Esophagus squamous epithelium (tissue), 5 donors: ENCODE measurements around the gene DENND2D. TPM values are rescaled to one million over a fixed set of nuclear protein-coding genes. Genes with fewer than 3 reads are reported as not detected.

Source experiments
- DNase-seq: peaks from one replicate; lab custom pipeline; 2025; lab: John Stamatoyannopoulos, UW
- H3K27ac ChIP-seq, 4 donors: fragments of 200-600 bp; sonication (generic); one replicate each; pipeline ENCODE4 v1.5.1; 2016 to 2019; ENCODE audit warnings: mild to moderate bottlenecking in 1 of 4
- H3K27me3 ChIP-seq, 4 donors: fragments of 200-600 bp; sonication (generic); 1 replicate in 3 of 4; 2 replicates in 1 of 4; pipeline versions ENCODE4 v1.5.1 to v1.6.0; 2017 to 2021; ENCODE audit warnings: antibody characterized with exemption in 1 of 4
- H3K36me3 ChIP-seq, 3 donors: fragments of 200-600 bp; sonication (generic); one replicate each; pipeline ENCODE4 v1.5.1; 2016 to 2019
- H3K4me1 ChIP-seq, 3 donors: fragments of 200-600 bp; sonication (generic); one replicate each; pipeline ENCODE4 v1.5.1; 2017 to 2019
- H3K4me3 ChIP-seq, 4 donors: fragments of 200-600 bp; sonication (generic); 1 replicate in 3 of 4; 2 replicates in 1 of 4; pipeline ENCODE4 v1.5.1; 2016 to 2019; ENCODE audit warnings: mild to moderate bottlenecking in 2 of 4, moderate library complexity in 1 of 4
- H3K9me3 ChIP-seq, 3 donors: fragments of 200-600 bp; sonication (generic); one replicate each; pipeline ENCODE4 v1.5.1; 2016 to 2019
- POLR2A ChIP-seq, 4 donors: fragments of 450-650 bp; IDR thresholded peaks; one replicate each; pipeline ENCODE4 v1.6.1; 2017; ENCODE audit warnings: antibody characterized with exemption in 4 of 4, mild to moderate bottlenecking in 4 of 4, moderate library complexity in 3 of 4
- WGBS, 2 donors: methylation state at CpG; one replicate each; pipeline ENCODE4 v1.1.5; 2018; 5-methylcytosine and 5-hydroxymethylcytosine counted together
- intact Hi-C: fragments of 100-400 bp; cut with DNase I; formaldehyde crosslinking; loops from one replicate; pipeline ENCODE4 v1.15.0; 2022
- total RNA-seq, 4 donors: library from RNA; depleted of rRNA; stranded (reverse); fragments of >200 nt; gene quantifications; one replicate each; pipeline ENCODE4 v1.1.0, GENCODE V29; 2016
- TF ChIP-seq, protein P1 (sequence below), 6 experiments: fragments of 450-650 bp in 4 of 6; fragments of 200-600 bp in 2 of 6; sonication (generic) in 2 of 6; IDR thresholded peaks; one replicate each; pipeline ENCODE4 v1.5.1; 2016 to 2019; ENCODE audit warnings: antibody characterized with exemption in 6 of 6, mild to moderate bottlenecking in 4 of 6, moderate library complexity in 4 of 6
- donor health status: DM: yes; HTN: yes; CAD: no.

Gene DENND2D
- total RNA-seq, 4 donors from 2014 or later = 55.3 to 73.3 (median 66.5) TPM

DNA sequence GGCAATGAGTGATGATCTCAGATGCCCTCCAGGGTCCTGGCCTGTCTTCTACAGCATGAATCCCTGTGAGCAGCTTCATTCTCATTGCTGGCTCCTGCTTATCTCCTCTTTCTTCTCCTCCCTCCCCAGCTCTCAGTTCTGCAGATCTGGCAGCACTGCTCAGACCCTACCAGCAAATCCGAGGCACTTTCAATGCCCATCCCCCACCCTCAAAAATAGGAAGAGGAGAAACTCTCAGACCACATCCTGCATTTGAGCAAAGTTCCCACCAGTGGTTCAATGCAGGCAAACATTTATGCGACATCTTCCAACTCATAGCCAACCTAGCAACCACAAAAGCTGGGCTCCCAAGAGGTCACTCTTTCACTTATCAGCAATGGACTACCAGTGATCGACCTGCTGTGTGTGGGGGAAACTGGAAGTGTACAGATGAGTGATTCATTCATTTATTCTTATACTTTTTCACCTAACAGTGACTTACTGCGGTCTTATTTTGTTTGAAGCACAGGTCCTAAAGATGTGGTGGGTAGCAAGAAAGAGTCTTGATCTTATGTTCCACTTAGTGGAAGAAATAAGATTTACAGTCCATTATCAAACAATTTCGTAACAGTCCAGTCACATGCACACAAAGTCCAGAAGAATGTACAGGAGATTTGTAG lies 21.3 kb upstream of the DENND2D start:
- TF ChIP-seq POLR2A (IDR thresholded peaks at IDR 0.05) = no peak
- TF ChIP-seq, protein P1, sequence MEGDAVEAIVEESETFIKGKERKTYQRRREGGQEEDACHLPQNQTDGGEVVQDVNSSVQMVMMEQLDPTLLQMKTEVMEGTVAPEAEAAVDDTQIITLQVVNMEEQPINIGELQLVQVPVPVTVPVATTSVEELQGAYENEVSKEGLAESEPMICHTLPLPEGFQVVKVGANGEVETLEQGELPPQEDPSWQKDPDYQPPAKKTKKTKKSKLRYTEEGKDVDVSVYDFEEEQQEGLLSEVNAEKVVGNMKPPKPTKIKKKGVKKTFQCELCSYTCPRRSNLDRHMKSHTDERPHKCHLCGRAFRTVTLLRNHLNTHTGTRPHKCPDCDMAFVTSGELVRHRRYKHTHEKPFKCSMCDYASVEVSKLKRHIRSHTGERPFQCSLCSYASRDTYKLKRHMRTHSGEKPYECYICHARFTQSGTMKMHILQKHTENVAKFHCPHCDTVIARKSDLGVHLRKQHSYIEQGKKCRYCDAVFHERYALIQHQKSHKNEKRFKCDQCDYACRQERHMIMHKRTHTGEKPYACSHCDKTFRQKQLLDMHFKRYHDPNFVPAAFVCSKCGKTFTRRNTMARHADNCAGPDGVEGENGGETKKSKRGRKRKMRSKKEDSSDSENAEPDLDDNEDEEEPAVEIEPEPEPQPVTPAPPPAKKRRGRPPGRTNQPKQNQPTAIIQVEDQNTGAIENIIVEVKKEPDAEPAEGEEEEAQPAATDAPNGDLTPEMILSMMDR (IDR thresholded peaks at IDR 0.05) = no peak
- Histone ChIP-seq H3K4me1 (peaks cover 13 to 43% (median 18%) of the 10 kb centered on the region in 3 donors), H3K9me3 (no peaks in the 10 kb centered on the region), H3K36me3 (no peaks in the 10 kb centered on the region), H3K27me3 (no peaks in the 10 kb centered on the region), H3K4me3 (no peak overlapping the region), H3K27ac (peak overlapping the region in 2 of 4 donors; percentile 9 to 45)
- no peak for DNase-seq
- intact Hi-C loops = loop anchor here (10.0 kb wide), 1 partner anchor 113 kb away; no protein-coding TSS in a partner anchor
- 57 to 61% methylated on average over 5 of the region's 5 CpGs for WGBS, 2 donors

DNA sequence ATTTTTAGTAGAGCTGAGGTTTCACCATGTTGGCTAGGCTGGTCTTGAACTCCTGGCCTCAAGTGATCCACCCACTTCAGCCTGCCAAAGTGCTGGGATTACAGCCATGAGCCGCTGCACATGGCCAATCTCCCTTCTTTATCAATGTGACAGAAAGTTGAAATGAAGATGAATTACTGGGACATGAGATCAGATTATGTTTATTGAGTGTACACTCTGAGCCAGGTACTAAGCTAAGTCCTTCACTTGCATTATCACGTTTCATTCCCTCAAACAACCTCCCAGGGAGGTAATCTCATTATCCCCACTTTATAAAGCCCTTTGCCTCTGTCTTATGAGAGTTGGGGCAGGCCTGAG lies 20.8 kb upstream of the DENND2D start:
- H3K9me3 ChIP-seq = no peaks in the 10 kb centered on the region
- 15 to 67% methylated on average over 1 to 2 of the region's 2 CpGs for WGBS, 2 donors
- no peaks in the 10 kb centered on the region for H3K27me3 ChIP-seq
- no peak overlapping the region for H3K27ac ChIP-seq
- no peak for DNase-seq
- peaks cover 13 to 46% (median 18%) of the 10 kb centered on the region in 3 donors for H3K4me1 ChIP-seq
- no peaks in the 10 kb centered on the region for H3K36me3 ChIP-seq
- intact Hi-C loops = loop anchor here (10.0 kb wide), 1 partner anchor 114 kb away; no protein-coding TSS in a partner anchor
- no peak overlapping the region for H3K4me3 ChIP-seq
- TF ChIP-seq, protein P1 (IDR thresholded peaks at IDR 0.05) = no peak
- TF ChIP-seq POLR2A (IDR thresholded peaks at IDR 0.05) = no peak

DNA sequence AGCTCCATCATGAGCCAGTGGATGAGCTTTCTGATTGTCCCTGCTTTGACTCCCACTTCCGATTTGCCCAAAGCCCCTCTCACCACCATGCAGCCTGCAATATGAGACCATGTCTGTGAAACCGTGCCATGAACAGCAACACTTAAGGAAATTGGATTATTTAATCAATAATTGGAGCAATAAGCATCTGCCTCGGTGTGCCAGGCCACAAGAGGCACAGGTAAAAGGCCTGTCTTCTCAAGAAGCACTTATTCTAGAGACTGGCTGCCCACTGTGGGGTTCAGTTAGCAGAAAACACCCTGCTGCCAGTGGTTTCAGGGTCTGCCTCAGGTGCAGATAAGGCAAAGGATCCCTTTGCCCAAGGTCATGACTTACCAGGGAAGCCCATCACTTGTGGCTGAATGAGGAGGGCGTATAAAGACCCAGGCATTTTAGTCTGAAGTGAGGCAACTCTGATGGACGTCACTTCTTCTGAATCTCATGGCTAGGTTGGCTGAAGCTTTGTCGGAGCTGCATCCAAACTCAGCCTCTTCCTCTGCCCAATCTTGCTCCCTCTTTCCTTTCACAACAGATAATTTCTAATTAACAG lies 19.9 kb upstream of the DENND2D start:
- no peaks in the 10 kb centered on the region for H3K27me3 ChIP-seq
- peaks cover 13 to 54% (median 18%) of the 10 kb centered on the region in 3 donors for H3K4me1 ChIP-seq
- no peak overlapping the region for H3K4me3 ChIP-seq
- WGBS, 2 donors = 87 to 94% methylated on average over 6 of the region's 6 CpGs
- intact Hi-C loops = loop anchor here (10.0 kb wide), 1 partner anchor 114 kb away; no protein-coding TSS in a partner anchor
- no peak for TF ChIP-seq POLR2A (IDR thresholded peaks at IDR 0.05)
- TF ChIP-seq, protein P1 (IDR thresholded peaks at IDR 0.05) = no peak
- no peak overlapping the region for H3K27ac ChIP-seq
- DNase-seq = no peak
- H3K9me3 ChIP-seq = no peaks in the 10 kb centered on the region
- H3K36me3 ChIP-seq = no peaks in the 10 kb centered on the region

DNA sequence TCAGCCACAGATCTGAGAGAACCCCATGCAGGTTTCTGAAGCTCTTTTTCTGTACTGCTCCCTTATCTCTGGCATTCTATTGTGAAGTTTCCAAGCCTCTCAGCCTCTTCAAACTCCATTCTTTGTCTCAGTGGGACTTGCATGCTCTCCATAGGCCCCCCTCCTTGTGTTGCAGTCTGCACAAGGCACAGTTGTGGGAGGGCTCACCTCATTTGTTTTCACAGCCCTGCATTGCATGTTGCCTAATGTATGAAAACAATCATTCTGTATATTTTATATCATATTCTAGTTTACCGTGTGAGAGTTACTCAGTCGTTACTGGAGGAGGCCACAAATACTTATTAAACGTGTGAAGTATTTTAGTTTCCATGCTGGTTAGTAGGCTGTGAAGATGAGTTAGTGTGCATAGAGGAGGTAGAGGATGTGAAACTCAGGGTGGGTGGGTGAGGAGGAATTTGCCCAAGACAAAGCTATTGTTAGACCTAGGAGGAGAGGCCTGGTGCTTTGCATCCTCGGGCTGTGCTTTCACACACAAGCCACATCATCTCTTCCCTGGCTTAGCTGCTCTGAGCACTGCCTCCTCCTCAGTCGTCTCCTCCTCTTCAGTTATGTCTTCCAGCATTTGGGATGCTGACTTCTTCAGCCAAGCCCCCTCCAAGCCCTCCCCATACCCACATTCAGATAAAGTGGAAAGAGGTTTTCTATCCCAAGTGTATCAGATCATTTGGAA lies 19.3 kb upstream of the DENND2D start:
- H3K9me3 ChIP-seq = no peaks in the 10 kb centered on the region
- peaks cover 13 to 61% (median 23%) of the 10 kb centered on the region in 3 donors for H3K4me1 ChIP-seq
- DNase-seq = no peak
- no peak for TF ChIP-seq POLR2A (IDR thresholded peaks at IDR 0.05)
- TF ChIP-seq, protein P1 (IDR thresholded peaks at IDR 0.05) = no peak
- 47 to 58% methylated on average over 5 of the region's 5 CpGs for WGBS, 2 donors
- no peaks in the 10 kb centered on the region for H3K36me3 ChIP-seq
- intact Hi-C loops = loop anchor here (10.0 kb wide), 1 partner anchor 115 kb away; no protein-coding TSS in a partner anchor
- H3K27ac ChIP-seq = no peak overlapping the region
- H3K27me3 ChIP-seq = no peaks in the 10 kb centered on the region
- H3K4me3 ChIP-seq = no peak overlapping the region
